Hepatic stellate cell (primary cell): ENCODE data around the gene ARHGEF37.

Source experiments
- DNase-seq: peaks from one replicate; pipeline ENCODE4 v3.0.0; 2011; ENCODE audit warnings: low spot score

ARHGEF37 gene

GRCh38 chr5:149679876-149680809 is 98.8 kb downstream of the ARHGEF37 start:
- no peak for DNase-seq

GRCh38 chr5:149680810-149681221 is 99.5 kb downstream of the ARHGEF37 start:
- no peak for DNase-seq

- DNase-seq: no peak
Measured at GRCh38 chr5:149681252-149681651, 100.0 kb downstream of the ARHGEF37 start.

GRCh38 chr5:149681922-149682321 is 100.6 kb downstream of the ARHGEF37 start:
- DNase-seq: no peak

- no peak for DNase-seq
Measured at GRCh38 chr5:149682532-149683075, 101.3 kb downstream of the ARHGEF37 start.

GRCh38 chr5:149683964-149684363 is 102.7 kb downstream of the ARHGEF37 start:
- no peak for DNase-seq

- DNase-seq: no peak
Measured at GRCh38 chr5:149684371-149684770, 103.1 kb downstream of the ARHGEF37 start.
